ENCODE results near the gene OOEP. TPM values are rescaled to one million over a fixed set of nuclear protein-coding genes. Genes with fewer than 3 reads are reported as not detected.

OOEP gene
- total and polyA plus RNA-seq, 2 of the 4 experiments (the other 2 are of a cell fraction): not detected

DNA sequence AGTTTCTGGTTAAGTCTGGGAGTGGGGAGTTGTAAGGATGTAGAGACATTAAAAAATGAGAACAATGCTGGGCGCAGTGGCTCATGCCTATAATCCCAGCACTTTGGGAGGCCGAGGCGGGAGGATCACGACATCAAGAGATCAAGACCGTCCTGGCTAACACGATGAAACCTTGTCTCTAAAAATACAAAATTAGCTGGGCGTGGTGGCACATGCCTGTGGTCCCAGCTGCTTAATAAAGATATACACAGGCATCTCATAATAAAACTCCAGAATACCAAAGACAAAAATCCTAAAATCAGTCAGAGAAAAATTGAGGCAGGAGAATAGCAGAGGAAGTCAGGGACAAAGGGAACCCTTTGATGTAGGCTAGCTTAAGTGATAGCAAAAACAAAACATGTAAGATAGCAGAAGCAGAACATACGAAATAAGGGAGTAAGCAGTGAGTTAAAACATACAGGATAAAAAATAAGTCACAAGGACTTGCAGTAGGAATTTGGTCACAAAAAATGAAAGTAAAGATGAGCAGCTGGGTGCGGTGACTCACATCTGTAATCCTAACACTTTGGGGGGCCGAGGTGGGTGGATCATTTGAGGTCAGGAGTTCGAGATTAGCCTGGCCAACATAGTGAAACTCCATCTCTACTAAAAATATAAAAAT lies 48.5 kb upstream of the OOEP start:
- no peak overlapping the region for H2BK120ac ChIP-seq (ENCODE audit: low read depth, low read length)
- no peak overlapping the region for H2BK5ac ChIP-seq (ENCODE audit: low read depth, low read length, poor library complexity, severe bottlenecking)
- H3K27ac ChIP-seq (ENCODE audit: insufficient read depth, low read length): no peak overlapping the region
- H3K9me1 ChIP-seq (ENCODE audit: insufficient read depth, low read length): no peaks in the 10 kb centered on the region
- H3K18ac ChIP-seq (ENCODE audit: low read depth, low read length): no peak overlapping the region
- no peak overlapping the region for H3K9ac ChIP-seq (ENCODE audit: low read depth, low read length)
- intact Hi-C loops (cut with micrococcal nuclease): no loop called here
- no peak overlapping the region for H4K8ac ChIP-seq (ENCODE audit: low read depth in 2 of 2, low read length in 2 of 2)
- no peaks in the 10 kb centered on the region for H3K27me3 ChIP-seq (ENCODE audit: control insufficient read depth, insufficient read depth, low read length)
- H3K4me2 ChIP-seq (ENCODE audit: low read depth, low read length): no peak overlapping the region
- 90% methylated on average over 5 of the region's 11 CpGs; no CpG with 5 or more reads in 1 of the 2 experiments for WGBS, 2 experiments (ENCODE audit: extremely low coverage in 2 of 2, insufficient read length in 1 of 2)
- no peak overlapping the region for H2AK9ac ChIP-seq (replicated peaks; ENCODE audit: low read depth, low read length, poor library complexity)
- peak overlapping the region; percentile 55; the same call in 1 of the 2 replicates for H3K14ac ChIP-seq (replicated peaks; ENCODE audit: low read depth, low read length)
- no peak overlapping the region for H2BK15ac ChIP-seq (ENCODE audit: low read depth, low read length)
- H4K91ac ChIP-seq (ENCODE audit: insufficient read depth, low read depth, low read length): no peak overlapping the region
- H3K23ac ChIP-seq (ENCODE audit: low read depth, low read length): no peak overlapping the region
- CTCF ChIA-PET: no interaction called here
- H3K4me1 ChIP-seq (ENCODE audit: control insufficient read depth, insufficient read depth, low read length): peaks cover 3% of the 10 kb centered on the region; the same call in 1 of the 2 replicates
- in situ Hi-C loops (cut with MboI; ENCODE audit: low sequenced_read_pairs): no loop called here
- H2BK20ac ChIP-seq (ENCODE audit: low read depth, low read length): no peak overlapping the region
- H2AFZ ChIP-seq (replicated peaks; ENCODE audit: low read length, poor library complexity): no peak overlapping the region
- no TSS peak for BruUV-seq (replicated peaks)
- no peak overlapping the region for H3K4me3 ChIP-seq (ENCODE audit: insufficient read depth, low read depth, low read length)
- no peaks in the 10 kb centered on the region for H4K20me1 ChIP-seq (ENCODE audit: insufficient read depth, low read length)
- peaks cover 5% of the 10 kb centered on the region; the same call in 1 of the 2 replicates for H3K36me3 ChIP-seq (ENCODE audit: control insufficient read depth, insufficient read depth, low read length)
- ATAC-seq (ENCODE audit: low read depth) (peak; percentile 75), DNase-seq (peak; percentile 58)
- no peak overlapping the region for H4K5ac ChIP-seq (ENCODE audit: low read depth, low read length)
- TF ChIP-seq RFX5 (IDR thresholded peaks at IDR 0.05; ENCODE audit: low read depth, low read length) (no peak), NFE2L2 (IDR thresholded peaks at IDR 0.05; ENCODE audit: low read depth, low read length) (no peak), MXI1 (IDR thresholded peaks at IDR 0.05; ENCODE audit: borderline replicate concordance, low read depth, low read length) (no peak), RCOR1 (IDR thresholded peaks at IDR 0.05; ENCODE audit: insufficient replicate concordance, low read length) (no peak)
- H3K56ac ChIP-seq (ENCODE audit: extremely low read depth, insufficient read depth, low read length): no peak overlapping the region
- dilution Hi-C loops (cut with HindIII; ENCODE audit: low sequenced_read_pairs, unreplicated experiment): no loop called here
- H3K4ac ChIP-seq (ENCODE audit: low read depth, low read length): no peak overlapping the region
- H2AK5ac ChIP-seq (ENCODE audit: low read depth, low read length): no peak overlapping the region
- no peaks in the 10 kb centered on the region for H3K9me3 ChIP-seq (ENCODE audit: control insufficient read depth, insufficient read depth, low read length)
- POLR2A ChIA-PET (ENCODE audit: unreplicated experiment): no interaction called here
- H3K79me1 ChIP-seq (ENCODE audit: low read depth in 1 of 2, low read length in 2 of 2): no peaks in the 10 kb centered on the region; a peak in 1 of 4 replicates
